Fibroblast of mammary gland (primary cell): ENCODE data around the gene ARHGAP26.

Experiments used
- DNase-seq: peaks from one replicate; pipeline ENCODE4 v3.0.0-alpha.2; 2010; ENCODE audit warnings: low read depth
- H3K4me3 ChIP-seq: 2 replicates; pipeline ENCODE4 v1.5.1; 2011; ENCODE audit warnings: low read depth, mild to moderate bottlenecking, low read length, moderate library complexity; ENCODE audit not compliant: control insufficient read depth
- TF ChIP-seq, protein P1 (sequence below): conservative IDR thresholded peaks from 2 replicates; pipeline ENCODE4 v1.5.1; 2011; ENCODE audit warnings: low read depth, low read length, inconsistent platforms; ENCODE audit not compliant: control insufficient read depth, insufficient read depth

The ARHGAP26 gene

DNA sequence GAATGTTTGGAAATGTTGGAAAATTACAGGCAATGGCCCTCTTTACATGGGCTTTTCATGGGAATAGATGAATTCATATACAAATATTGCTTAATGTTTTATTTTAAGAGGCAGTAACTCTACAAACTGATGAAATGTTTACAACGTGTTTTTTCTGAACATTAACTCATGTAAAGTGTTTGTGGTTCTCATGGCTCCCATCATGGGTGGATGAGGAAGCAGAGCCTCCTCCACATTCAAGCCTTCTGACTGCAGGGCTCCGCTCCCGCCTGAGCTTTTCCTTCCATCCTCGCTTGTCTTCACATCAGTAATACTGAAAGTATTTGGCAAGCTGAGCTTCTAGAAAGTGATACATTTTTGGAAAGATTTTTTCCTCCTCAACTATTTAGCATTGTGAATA lies 204.2 kb downstream of the ARHGAP26 start:
- no peak for DNase-seq
- TF ChIP-seq, protein P1, sequence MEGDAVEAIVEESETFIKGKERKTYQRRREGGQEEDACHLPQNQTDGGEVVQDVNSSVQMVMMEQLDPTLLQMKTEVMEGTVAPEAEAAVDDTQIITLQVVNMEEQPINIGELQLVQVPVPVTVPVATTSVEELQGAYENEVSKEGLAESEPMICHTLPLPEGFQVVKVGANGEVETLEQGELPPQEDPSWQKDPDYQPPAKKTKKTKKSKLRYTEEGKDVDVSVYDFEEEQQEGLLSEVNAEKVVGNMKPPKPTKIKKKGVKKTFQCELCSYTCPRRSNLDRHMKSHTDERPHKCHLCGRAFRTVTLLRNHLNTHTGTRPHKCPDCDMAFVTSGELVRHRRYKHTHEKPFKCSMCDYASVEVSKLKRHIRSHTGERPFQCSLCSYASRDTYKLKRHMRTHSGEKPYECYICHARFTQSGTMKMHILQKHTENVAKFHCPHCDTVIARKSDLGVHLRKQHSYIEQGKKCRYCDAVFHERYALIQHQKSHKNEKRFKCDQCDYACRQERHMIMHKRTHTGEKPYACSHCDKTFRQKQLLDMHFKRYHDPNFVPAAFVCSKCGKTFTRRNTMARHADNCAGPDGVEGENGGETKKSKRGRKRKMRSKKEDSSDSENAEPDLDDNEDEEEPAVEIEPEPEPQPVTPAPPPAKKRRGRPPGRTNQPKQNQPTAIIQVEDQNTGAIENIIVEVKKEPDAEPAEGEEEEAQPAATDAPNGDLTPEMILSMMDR: no peak

DNA sequence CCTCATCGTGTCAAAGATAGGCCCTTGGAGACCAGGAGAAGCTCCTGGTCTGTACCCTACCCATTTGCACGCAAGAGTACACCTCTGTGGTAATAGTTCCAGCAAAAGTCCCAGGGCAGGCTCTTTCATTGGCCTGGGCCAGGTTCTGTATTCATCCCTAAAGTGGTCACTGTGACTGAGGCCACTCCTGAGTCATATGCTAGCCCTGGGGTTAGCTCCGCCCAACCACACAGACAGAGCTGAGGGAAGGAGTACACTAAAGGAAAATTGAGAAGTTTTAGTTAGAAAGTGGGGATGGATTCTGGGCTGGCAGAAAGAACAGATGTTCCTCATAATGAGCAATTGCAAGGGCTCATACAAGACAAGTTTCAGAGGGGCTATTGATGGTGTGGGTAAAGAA lies 206.7 kb downstream of the ARHGAP26 start:
- DNase-seq: peak; percentile 55
- TF ChIP-seq, protein P1: no peak
- H3K4me3 ChIP-seq: no peak overlapping the region

More for the DNA sequence above, 204.2 kb downstream of the ARHGAP26 start:
- H3K4me3 ChIP-seq: no peak overlapping the region

DNA sequence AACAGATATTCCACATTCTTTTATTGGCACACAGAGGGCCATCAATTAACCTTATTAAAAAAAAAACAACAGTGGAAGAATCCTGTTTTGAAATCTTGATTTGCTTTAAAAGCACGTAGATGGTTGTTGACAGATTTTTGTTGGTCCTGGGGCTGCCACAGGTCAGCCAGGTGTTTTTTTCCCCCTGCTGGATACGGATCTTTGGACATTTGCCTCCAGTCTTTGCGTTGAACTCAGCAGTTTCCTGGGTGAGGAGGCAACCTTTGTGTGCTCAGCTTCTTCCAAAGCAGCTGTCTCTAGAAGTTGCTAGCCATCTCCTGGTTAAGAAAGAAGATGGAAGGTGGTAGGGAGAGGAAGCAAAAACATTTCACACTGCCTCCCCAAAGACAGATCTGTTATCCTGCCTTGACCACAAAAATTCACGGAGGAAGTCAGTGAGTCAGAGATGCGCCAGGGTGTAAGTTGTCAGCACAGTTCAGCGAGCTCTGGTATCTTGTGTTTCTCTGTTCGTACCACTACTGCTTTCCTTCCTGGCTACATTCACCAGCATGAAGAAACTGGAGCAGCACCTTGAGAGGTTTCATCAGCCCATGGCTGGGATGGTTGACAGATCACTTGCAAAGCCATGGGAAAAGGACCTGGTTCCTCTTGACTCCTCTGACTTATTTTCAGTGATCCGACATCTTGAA lies 207.3 kb downstream of the ARHGAP26 start:
- DNase-seq: peak; percentile 88
- no peak overlapping the region for H3K4me3 ChIP-seq
- TF ChIP-seq, protein P1: no peak

DNA sequence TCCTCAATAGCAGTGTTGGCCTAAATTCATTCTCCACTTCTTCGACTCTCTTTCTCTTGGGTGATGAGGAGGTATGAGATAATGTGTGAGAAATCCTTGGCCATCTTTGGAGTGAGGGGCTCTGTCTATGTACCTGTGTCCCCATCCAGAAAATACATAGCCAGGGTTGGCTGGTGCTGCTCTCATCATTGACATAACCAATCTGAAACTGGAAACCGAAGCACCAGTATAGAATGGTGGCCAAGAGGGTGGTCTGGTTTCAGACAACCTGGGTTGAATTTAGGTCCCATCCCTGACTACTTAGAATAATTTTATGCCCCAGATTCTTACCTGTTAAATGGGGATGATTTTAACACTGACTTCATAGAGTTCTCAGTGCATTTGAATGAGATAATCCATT lies 208.1 kb downstream of the ARHGAP26 start:
- H3K4me3 ChIP-seq: no peak overlapping the region
- no peak for DNase-seq
- TF ChIP-seq, protein P1: no peak

DNA sequence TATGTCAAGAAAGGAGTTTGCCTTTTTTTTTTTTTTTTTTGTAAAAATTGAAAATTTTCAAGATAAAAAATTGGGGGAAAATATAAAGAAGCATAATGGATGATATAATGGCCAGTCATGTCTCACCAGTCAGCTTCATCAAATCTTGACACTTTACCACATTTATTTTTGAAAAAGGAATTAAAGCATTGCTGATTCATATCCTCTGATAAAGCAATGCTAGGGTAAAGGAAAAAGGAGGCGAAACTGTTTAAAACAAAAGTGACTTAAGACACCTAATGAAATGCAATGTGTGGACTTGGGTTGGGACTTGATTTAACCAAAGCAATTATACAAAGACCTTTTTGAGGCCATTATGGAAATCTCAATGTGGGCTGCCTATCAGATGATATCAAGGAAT lies 208.5 kb downstream of the ARHGAP26 start:
- TF ChIP-seq, protein P1: no peak
- no peak overlapping the region for H3K4me3 ChIP-seq
- DNase-seq: no peak

DNA sequence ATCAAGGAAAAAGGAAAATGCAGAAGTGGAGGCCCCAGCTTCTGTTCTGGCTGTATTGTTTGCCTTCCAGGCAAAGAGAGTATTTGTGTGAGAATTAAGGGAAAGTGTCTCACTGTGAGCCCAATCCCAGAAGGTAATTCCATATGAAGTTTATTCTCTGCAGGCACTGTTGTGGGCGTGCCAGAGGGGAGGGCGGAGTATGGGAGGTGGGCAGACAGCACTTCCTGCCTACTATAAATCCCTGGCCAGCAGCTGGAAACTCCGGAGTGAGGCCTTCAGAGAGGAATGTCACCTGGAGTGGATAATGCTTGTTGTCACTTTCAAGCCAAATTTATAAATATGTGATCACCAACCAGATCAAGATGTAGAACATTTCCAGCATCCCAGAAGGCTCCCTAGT lies 209.5 kb downstream of the ARHGAP26 start:
- TF ChIP-seq, protein P1: no peak
- no peak overlapping the region for H3K4me3 ChIP-seq
- DNase-seq: no peak
